Osteoblast (primary cell): ENCODE measurements around the gene ST8SIA4. TPM values are rescaled to one million over a fixed set of nuclear protein-coding genes. Genes with fewer than 3 reads are reported as not detected.

Source experiments
- DNase-seq: peaks from one replicate; pipeline ENCODE4 v3.0.0; 2011; ENCODE audit warnings: low spot score, mixed read lengths; ENCODE audit not compliant: insufficient read length; ENCODE audit errors: missing footprints
- H2AFZ ChIP-seq: 2 replicates; pipeline ENCODE4 v1.6.0; 2011; ENCODE audit warnings: mild to moderate bottlenecking, low read length
- H3K27ac ChIP-seq: 2 replicates; pipeline ENCODE4 v1.5.1; 2011; ENCODE audit warnings: mild to moderate bottlenecking, low read depth, low read length, moderate library complexity
- H3K27me3 ChIP-seq: 2 replicates; pipeline ENCODE4 v1.6.0; 2012; ENCODE audit warnings: mild to moderate bottlenecking, control low read depth, inconsistent platforms, low read length, moderate library complexity; ENCODE audit not compliant: insufficient read depth
- H3K36me3 ChIP-seq: 2 replicates; pipeline ENCODE4 v1.5.1; 2011; ENCODE audit warnings: mild to moderate bottlenecking, low read length, control low read depth, moderate library complexity; ENCODE audit not compliant: insufficient read depth
- H3K4me1 ChIP-seq: 2 replicates; pipeline ENCODE4 v1.5.1; 2011; ENCODE audit warnings: mild to moderate bottlenecking, low read length, control low read depth, moderate library complexity; ENCODE audit not compliant: insufficient read depth
- H3K4me2 ChIP-seq: 2 replicates; pipeline ENCODE4 v1.6.0; 2011; ENCODE audit warnings: mild to moderate bottlenecking, low read length; ENCODE audit not compliant: insufficient read depth
- H3K4me3 ChIP-seq: fragments of 200-600 bp; sonication (generic); 3 replicates; pipeline ENCODE4 v1.5.1; 2012; ENCODE audit warnings: mild to moderate bottlenecking, low read length, inconsistent platforms; ENCODE audit not compliant: insufficient read depth
- H3K79me2 ChIP-seq: 2 replicates; pipeline ENCODE4 v1.6.0; 2012; ENCODE audit warnings: mild to moderate bottlenecking, low read length, control low read depth, inconsistent platforms; ENCODE audit not compliant: insufficient read depth
- H3K9me3 ChIP-seq: 2 replicates; pipeline ENCODE4 v1.5.1; 2011; ENCODE audit warnings: low read depth, low read length, control low read depth
- H4K20me1 ChIP-seq: 2 replicates; pipeline ENCODE4 v1.6.0; 2012; ENCODE audit warnings: mild to moderate bottlenecking, low read length, control low read depth; ENCODE audit not compliant: insufficient read depth
- total RNA-seq: library from RNA; depleted of rRNA; stranded (reverse); fragments of >200 nt; gene quantifications from 2 replicates; pipeline ENCODE4 v1.2.3, GENCODE V29; 2012
- TF ChIP-seq, protein P1 (sequence below): IDR thresholded peaks from 2 replicates; pipeline ENCODE4 v1.5.1; 2011; ENCODE audit warnings: mild to moderate bottlenecking, low read depth, low read length, moderate library complexity; ENCODE audit errors: extremely low read depth

Gene ST8SIA4
- total RNA-seq, 1 donor: 1.4 TPM

DNA sequence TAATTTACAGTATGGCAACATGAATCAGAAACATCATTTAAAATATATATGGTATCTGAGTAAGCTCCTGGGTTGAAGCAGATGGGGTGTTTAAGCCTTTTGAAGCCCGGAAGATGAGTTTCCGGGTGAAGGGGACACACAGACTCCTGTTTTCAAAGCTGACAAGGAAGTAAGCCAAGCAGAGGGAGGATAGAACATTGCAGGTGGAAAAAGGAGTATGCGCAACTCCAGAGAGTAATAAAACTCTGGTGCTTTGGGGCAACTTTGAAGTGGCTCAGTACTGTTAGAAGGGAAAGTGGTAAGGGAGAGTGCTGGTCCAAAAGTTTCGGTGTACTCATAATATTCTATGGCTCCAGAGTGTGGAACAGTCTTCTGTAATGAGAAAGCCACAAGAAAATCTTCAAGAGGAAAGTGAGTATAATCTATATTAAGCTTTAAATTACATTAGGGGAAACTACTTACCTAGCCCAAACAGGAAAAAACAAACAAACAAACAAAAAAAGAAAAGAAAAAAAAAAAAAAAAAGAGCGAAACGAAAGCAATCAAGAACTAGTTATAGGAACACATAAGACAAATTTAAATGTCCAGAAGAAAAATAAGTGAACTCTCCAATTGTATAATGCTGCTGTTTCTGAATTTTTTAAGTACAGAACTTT is 2.3 kb upstream of the ST8SIA4 start:
- no peaks in the 10 kb centered on the region for H3K9me3 ChIP-seq
- peaks cover 14% of the 10 kb centered on the region for H3K4me1 ChIP-seq
- no peaks in the 10 kb centered on the region for H3K36me3 ChIP-seq
- no peak overlapping the region for H3K4me2 ChIP-seq
- no peak overlapping the region for H3K4me3 ChIP-seq
- TF ChIP-seq, protein P1, sequence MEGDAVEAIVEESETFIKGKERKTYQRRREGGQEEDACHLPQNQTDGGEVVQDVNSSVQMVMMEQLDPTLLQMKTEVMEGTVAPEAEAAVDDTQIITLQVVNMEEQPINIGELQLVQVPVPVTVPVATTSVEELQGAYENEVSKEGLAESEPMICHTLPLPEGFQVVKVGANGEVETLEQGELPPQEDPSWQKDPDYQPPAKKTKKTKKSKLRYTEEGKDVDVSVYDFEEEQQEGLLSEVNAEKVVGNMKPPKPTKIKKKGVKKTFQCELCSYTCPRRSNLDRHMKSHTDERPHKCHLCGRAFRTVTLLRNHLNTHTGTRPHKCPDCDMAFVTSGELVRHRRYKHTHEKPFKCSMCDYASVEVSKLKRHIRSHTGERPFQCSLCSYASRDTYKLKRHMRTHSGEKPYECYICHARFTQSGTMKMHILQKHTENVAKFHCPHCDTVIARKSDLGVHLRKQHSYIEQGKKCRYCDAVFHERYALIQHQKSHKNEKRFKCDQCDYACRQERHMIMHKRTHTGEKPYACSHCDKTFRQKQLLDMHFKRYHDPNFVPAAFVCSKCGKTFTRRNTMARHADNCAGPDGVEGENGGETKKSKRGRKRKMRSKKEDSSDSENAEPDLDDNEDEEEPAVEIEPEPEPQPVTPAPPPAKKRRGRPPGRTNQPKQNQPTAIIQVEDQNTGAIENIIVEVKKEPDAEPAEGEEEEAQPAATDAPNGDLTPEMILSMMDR: no peak
- H3K79me2 ChIP-seq: no peaks in the 10 kb centered on the region
- no peak overlapping the region for H3K27ac ChIP-seq
- H2AFZ ChIP-seq: no peak overlapping the region
- H4K20me1 ChIP-seq: no peaks in the 10 kb centered on the region
- no peak for DNase-seq
- H3K27me3 ChIP-seq: peaks cover 13% of the 10 kb centered on the region

DNA sequence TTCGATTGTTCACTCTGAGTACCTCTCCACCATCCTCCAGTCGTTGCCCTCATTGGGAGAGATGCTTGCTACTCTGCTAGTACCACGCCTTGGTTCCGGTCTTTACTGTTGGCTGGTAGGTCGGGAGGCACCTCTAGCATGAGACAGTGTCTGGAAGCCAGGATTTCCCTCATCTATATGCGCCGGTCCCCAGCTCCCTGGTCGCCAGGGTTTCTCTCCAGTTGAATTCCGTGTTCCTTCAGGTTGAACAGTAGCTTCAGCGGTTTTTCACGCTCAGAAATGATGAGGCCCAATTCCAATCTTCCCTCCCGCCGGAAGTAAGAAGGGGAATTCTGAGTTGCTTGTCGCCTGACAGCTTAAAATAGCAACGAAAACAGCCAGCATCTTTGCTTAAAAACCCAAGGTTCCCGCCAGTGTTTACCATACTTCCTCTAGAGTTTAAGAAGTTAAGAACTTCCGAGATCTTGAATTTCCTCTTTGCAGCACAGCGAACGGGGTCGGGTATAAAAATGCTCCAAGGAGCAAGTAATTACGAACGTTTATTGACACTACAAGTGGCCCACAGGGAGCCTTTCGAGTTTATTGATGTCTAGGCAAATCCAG is 1.3 kb upstream of the ST8SIA4 start:
- H2AFZ ChIP-seq: peak overlapping the region; percentile 85
- H3K4me3 ChIP-seq: peak overlapping the region; percentile 75
- H3K27me3 ChIP-seq: peaks cover 13% of the 10 kb centered on the region
- peaks cover 21% of the 10 kb centered on the region for H3K4me1 ChIP-seq
- no peak overlapping the region for H3K27ac ChIP-seq
- no peaks in the 10 kb centered on the region for H3K79me2 ChIP-seq
- DNase-seq: peak; percentile 1
- no peaks in the 10 kb centered on the region for H4K20me1 ChIP-seq
- no peaks in the 10 kb centered on the region for H3K36me3 ChIP-seq
- TF ChIP-seq, protein P1: no peak
- no peaks in the 10 kb centered on the region for H3K9me3 ChIP-seq
- peak overlapping the region; percentile 86 for H3K4me2 ChIP-seq

- H3K27ac ChIP-seq: no peak overlapping the region
- peaks cover 13% of the 10 kb centered on the region for H3K27me3 ChIP-seq
- H3K4me2 ChIP-seq: peak overlapping the region; percentile 86
- no peaks in the 10 kb centered on the region for H3K79me2 ChIP-seq
- DNase-seq: peak; percentile 48
- no peaks in the 10 kb centered on the region for H4K20me1 ChIP-seq
- H3K4me3 ChIP-seq: peak overlapping the region; percentile 75
- peaks cover 28% of the 10 kb centered on the region for H3K4me1 ChIP-seq
- no peaks in the 10 kb centered on the region for H3K9me3 ChIP-seq
- peak overlapping the region; percentile 85 for H2AFZ ChIP-seq
- no peaks in the 10 kb centered on the region for H3K36me3 ChIP-seq
- TF ChIP-seq, protein P1: no peak
Observed at GRCh38 chr5:100902440-100903038, 543 bp downstream of the ST8SIA4 start.

DNA sequence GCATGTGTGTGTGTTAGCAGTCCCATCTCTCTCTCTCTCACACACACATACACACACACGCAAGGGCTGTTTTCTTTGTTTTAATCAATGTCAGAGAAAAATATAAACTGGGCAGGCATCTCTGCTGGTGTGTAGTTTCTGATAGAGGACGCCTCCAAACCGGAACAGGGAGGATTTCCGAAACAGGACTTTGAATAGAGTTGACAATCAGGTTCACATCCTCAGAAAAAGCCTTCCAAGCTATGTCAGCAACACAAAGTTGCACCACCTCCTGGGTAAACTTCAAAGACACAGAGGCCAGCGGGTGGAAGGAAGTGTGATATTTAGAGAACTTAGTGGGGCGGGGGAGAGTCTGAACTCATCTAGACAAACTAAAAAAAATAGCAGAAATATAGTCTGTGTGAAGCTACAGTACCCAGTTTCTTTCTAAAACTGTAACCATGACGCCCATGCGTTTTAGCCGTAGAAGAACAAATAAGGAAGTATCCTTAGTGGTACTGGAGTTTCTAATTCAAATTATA is 1.2 kb downstream of the ST8SIA4 start:
- Histone ChIP-seq H3K9me3 (no peaks in the 10 kb centered on the region), H4K20me1 (no peaks in the 10 kb centered on the region), H3K4me2 (peak overlapping the region; percentile 86), H3K79me2 (no peaks in the 10 kb centered on the region), H2AFZ (peak overlapping the region; percentile 86), H3K4me3 (peak overlapping the region; percentile 75), H3K36me3 (no peaks in the 10 kb centered on the region), H3K27me3 (peaks cover 13% of the 10 kb centered on the region), H3K27ac (peak overlapping the region; percentile 41), H3K4me1 (peaks cover 30% of the 10 kb centered on the region)
- TF ChIP-seq, protein P1: no peak
- DNase-seq: no peak
